Measurements from ENCODE around the gene KAZALD1.
A peak's percentile ranks its signal among the peaks of the same experiment; 100 is the strongest.

Gene KAZALD1

GRCh38 chr10:101095550-101096213 lies 33.9 kb downstream of the KAZALD1 start:
- DNase-seq (ENCODE audit: low read depth): peak; percentile 60

GRCh38 chr10:101096378-101096777 lies 34.6 kb downstream of the KAZALD1 start:
- DNase-seq (ENCODE audit: low read depth): no peak

- DNase-seq (ENCODE audit: low read depth): no peak
Observed at GRCh38 chr10:101097881-101098280, 36.1 kb downstream of the KAZALD1 start.

- DNase-seq (ENCODE audit: low read depth): no peak
Observed at GRCh38 chr10:101099901-101100300, 38.1 kb downstream of the KAZALD1 start.

- DNase-seq (ENCODE audit: low read depth): no peak
Observed at GRCh38 chr10:101101372-101101881, 39.6 kb downstream of the KAZALD1 start.

GRCh38 chr10:101103430-101103829 lies 41.6 kb downstream of the KAZALD1 start:
- DNase-seq (ENCODE audit: low read depth): no peak

- no peak for DNase-seq (ENCODE audit: low read depth)
Observed at GRCh38 chr10:101106351-101106750, 44.6 kb downstream of the KAZALD1 start.

GRCh38 chr10:101107771-101108170 lies 46.0 kb downstream of the KAZALD1 start:
- no peak for DNase-seq (ENCODE audit: low read depth)

GRCh38 chr10:101110856-101111523 lies 49.2 kb downstream of the KAZALD1 start:
- DNase-seq (ENCODE audit: low read depth): no peak

GRCh38 chr10:101111547-101111946 lies 49.8 kb downstream of the KAZALD1 start:
- no peak for DNase-seq (ENCODE audit: low read depth)

- DNase-seq (ENCODE audit: low read depth): no peak
Observed at GRCh38 chr10:101112799-101113594, 51.2 kb downstream of the KAZALD1 start.

- no peak for DNase-seq (ENCODE audit: low read depth)
Observed at GRCh38 chr10:101113890-101114403, 52.2 kb downstream of the KAZALD1 start.

- DNase-seq (ENCODE audit: low read depth): no peak
Observed at GRCh38 chr10:101114646-101115045, 52.9 kb downstream of the KAZALD1 start.

All from stimulated activated CD8-positive, alpha-beta memory T cell treated with anti-CD3 and anti-CD28 coated beads, Interleukin-4, amount 100 ng/mL, for 24 hours (primary cell).